HL-60/S4 treated with phorbol 12-myristate 13-acetate at 8.2 ng/mL for 4 days and 3 days (cell line): Measurements from ENCODE around the gene DIDO1.
"Not testable (repeated sequence)": the region's sequence is repeated elsewhere in the genome, so short reads cannot be mapped to it uniquely, and the experiment has no call there.

Experiments
- in situ Hi-C: fragments of 300-500 bp; cut with MboI; formaldehyde crosslinking; loops from 2 replicates; pipeline ENCODE4 v1.15.0; 2022; ENCODE audit warnings: low sequenced_read_pairs

Gene DIDO1

GRCh38 chr20:62881662-62882395 lies 44.5 kb downstream of the DIDO1 start:
- in situ Hi-C loops, result no loop called here

GRCh38 chr20:62880935-62881661 lies 45.2 kb downstream of the DIDO1 start:
- in situ Hi-C loops, result no loop called here

- in situ Hi-C loops, result no loop called here
These were observed 46.0 kb downstream of the DIDO1 start for GRCh38 chr20:62880147-62880934.

- in situ Hi-C loops, result no loop called here
These were observed 46.8 kb downstream of the DIDO1 start for GRCh38 chr20:62879275-62880146.

GRCh38 chr20:62878244-62879038 lies 47.9 kb downstream of the DIDO1 start:
- in situ Hi-C loops, result no loop called here

- in situ Hi-C loops, result no loop called here
These were observed 49.1 kb downstream of the DIDO1 start for GRCh38 chr20:62876902-62877816.

GRCh38 chr20:62876501-62876901 lies 49.8 kb downstream of the DIDO1 start:
- in situ Hi-C loops, result no loop called here

- in situ Hi-C loops, result no loop called here
These were observed 50.6 kb downstream of the DIDO1 start for GRCh38 chr20:62875419-62876361.

GRCh38 chr20:62874964-62875344 lies 51.4 kb downstream of the DIDO1 start:
- in situ Hi-C loops, result no loop called here

- in situ Hi-C loops, result not testable (repeated sequence)
These were observed 52.6 kb downstream of the DIDO1 start for GRCh38 chr20:62873681-62874031.

- in situ Hi-C loops, result no loop called here
These were observed 53.0 kb downstream of the DIDO1 start for GRCh38 chr20:62873280-62873679.

- in situ Hi-C loops, result no loop called here
These were observed 53.4 kb downstream of the DIDO1 start for GRCh38 chr20:62872862-62873261.

- in situ Hi-C loops, result no loop called here
These were observed 54.0 kb downstream of the DIDO1 start for GRCh38 chr20:62872184-62872847.

- in situ Hi-C loops, result no loop called here
These were observed 62.1 kb downstream of the DIDO1 start for GRCh38 chr20:62864207-62864606.

- in situ Hi-C loops, result no loop called here
These were observed 64.5 kb downstream of the DIDO1 start, which contains the start of gene TCFL5 for GRCh38 chr20:62861726-62862336. Gene TCFL5, minus strand, starts transcription at chr20:62861822. Its CDS starts 152 bp downstream, at chr20:62861670.

GRCh38 chr20:62860924-62861691 lies 65.2 kb downstream of the DIDO1 start:
- in situ Hi-C loops, result no loop called here
